Hepatic stellate cell (primary cell): ENCODE data around the gene FBXO42.

Experiments used
- DNase-seq: peaks from one replicate; pipeline ENCODE4 v3.0.0; 2011; ENCODE audit warnings: low spot score

FBXO42 gene

GRCh38 chr1:16326833-16327404 lies 25.4 kb downstream of the FBXO42 start:
- no peak for DNase-seq

GRCh38 chr1:16324456-16324890 lies 27.8 kb downstream of the FBXO42 start:
- DNase-seq = peak; percentile 46

DNA sequence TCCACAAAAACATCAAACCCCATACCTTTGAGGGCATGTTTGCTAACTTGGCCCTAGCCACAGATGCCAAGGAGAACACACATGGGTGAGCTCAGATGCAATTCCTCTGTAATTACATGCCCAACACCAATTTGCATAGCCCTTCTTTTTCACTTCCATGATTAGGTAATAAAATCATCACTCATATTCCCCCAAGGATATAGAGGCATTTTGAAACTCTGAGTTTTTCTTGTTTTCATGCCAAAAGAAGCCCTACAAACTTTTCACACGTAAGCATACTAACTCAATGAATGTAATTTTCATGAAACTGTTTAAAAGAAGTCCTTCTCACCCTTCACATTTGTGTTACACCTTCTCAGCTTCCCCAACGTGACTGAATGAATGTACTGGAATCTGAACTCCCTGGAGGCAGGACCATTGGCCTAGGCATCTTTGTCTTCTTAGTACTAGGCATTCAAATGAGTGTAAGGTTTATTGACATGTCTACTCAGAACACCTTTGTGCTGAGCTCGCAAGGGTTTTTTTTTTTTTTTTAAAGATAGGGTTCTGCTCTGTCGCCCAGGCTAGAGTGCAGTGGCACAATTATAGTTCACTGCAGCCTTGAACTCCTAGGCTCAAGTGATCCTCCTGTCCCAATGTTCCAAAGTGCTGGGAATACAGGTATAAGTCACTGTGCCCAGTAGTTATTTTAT lies 31.0 kb downstream of the FBXO42 start:
- DNase-seq = no peak

DNA sequence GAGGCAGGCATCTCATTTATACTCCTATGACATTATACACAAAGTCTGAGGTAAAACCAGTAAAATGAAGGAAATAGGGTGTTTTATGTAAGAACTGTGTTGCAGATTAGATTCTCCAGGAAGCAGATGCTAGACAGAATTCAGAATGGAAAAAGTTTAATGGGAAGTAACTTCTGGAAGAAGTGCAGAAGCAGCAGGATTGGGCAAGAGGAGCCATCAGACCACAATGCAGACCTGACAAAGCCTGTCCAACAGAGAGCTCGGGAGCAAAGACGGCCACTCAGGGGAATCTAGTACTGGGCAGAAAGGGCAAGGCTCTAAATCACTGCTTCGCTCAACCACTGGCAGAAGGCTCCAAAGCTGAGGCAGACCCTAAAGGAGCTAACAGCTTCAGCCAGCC lies 33.7 kb downstream of the FBXO42 start:
- no peak for DNase-seq

DNA sequence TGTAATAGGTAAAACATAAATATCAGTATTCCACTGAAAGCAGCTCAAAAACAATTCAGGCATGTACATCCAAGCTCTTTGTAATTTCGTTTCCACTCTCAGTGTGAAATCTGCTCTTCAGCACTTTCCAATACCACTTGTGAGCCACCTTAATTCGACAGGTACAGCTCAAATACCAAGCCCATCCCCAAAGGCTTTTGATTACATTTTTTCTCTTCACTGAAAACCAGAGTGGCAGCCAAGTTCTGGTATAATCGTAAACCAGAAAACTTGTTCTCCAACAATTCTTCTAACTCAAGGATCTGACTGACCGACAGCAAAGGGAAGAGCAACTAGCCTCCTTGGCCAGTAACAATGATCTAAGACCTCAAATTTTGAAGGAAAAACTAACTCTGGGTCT lies 36.8 kb downstream of the FBXO42 start:
- no peak for DNase-seq

GRCh38 chr1:16307222-16307621 lies 45.1 kb downstream of the FBXO42 start:
- DNase-seq = no peak

- DNase-seq = no peak
These were observed 49.3 kb downstream of the FBXO42 start for GRCh38 chr1:16302709-16303627.

GRCh38 chr1:16300436-16300835 lies 51.8 kb downstream of the FBXO42 start:
- DNase-seq = no peak

DNA sequence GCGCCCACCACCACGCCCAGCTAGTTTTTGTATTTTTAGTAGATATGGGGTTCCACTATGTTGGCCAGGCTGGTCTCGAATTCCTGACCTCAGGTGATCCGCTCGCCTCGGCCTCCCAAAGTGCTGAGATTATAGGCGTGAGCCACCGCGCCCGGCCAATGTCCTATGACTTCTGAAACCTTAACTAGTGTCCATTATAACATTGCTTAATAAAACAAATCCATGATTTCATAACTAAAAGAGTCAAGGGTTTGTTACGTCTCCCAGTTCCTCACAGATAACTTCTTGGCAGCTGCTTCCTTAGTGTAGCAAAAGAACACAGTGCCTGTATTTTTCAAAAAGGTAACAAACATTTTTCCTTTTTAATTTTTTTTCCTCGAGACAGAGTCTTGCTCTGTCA lies 53.6 kb downstream of the FBXO42 start:
- DNase-seq = no peak

- no peak for DNase-seq
These were observed 55.6 kb downstream of the FBXO42 start for GRCh38 chr1:16296643-16297042.

DNA sequence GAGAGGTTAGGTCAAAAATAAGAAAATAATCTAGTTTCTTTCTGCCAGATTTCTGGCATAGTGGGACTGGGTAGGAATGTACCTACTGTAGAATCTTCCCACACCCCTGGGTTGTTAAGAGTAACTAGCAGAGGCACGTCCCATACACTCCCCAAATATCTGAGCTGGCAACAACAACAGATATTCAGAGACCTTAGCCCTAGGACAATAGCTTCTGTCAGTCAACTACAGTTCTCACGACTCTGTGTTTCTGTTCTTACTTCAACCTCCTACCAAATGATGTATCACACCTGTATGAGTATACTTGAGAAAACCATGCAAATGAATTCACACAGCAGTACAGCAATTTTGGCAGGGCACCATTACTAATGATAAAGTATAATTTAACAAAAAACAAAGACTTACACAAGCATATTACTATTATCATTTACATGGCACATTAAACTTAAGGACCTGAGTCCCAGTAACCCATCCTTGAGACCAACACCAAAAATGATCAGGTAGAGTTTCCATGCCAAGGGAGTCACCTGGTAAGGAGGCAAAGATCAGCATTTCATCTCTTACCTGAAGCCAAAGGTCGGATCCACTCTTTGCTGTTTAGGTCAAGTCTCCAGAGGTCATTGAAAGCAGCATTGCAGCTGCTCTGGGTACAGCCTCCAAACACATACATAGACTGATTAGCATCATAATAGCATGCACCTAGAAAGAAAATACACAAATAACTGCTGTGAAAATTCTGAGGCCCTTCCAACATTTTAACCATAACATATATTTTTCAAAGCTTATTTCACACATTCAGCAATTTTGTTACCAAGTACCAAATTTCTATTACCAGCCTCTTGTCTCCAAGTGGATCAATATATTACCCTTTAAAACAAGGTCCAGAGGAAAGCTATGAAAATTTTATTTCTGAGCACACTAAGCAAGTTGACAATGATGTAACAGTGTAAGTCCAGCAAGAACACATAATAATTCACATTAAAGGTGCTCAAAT lies 57.8 kb downstream of the FBXO42 start:
- no peak for DNase-seq

DNA sequence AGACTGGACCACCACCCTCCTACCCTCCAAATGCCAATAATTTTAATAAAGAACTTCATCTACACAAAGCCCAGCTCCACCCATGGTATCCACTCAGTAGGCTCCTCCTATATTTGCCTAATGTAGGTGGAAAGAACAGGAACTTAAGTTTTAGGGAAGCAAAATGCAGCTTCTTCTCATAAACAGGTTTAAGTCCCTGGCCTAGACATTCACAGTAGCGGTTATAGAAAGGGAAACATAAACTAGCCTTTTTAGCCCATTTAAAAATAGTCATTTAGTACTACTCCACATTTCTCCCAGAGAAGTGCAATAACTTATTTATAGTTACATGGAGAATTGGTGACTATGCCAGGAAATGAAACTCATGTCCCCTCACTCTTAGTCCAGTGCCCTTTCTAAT lies 58.7 kb downstream of the FBXO42 start:
- DNase-seq = no peak

DNA sequence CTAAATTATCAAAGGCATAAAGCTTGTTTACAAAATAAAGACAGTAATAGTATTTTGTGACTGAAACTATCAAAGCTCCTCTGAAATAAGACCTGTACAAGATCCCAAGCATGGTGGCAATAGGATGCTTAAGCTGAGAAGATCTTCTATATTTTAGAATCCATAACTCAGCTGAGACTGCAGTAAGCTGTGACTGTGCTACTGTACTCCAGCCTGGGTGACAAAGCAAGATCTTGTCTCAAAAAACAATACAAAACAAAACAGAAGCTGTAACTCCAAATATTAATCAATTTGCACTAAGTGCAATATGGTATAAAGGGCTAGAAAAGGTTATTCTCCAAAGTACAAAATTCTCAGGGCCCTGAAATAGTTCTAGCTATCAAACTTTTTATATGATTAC lies 59.5 kb downstream of the FBXO42 start:
- DNase-seq = no peak

DNA sequence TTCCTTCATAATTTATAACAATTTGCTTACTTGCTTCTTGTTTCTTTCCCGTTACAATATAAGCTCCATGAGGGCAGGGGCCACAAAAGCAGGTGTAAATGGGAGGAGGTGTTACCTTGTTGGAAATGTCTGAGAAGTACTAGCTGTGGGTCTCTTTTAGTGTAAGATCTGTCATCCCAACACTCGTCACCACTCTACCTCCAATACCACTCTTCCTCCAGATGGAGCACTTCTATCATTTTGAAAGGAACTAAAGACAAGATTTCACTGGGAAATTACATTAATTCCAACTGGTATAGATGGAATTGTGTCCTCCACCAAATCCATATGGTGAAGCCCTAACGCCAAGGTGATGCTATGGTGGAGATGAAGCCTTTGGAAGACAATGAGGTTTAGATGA lies 62.3 kb downstream of the FBXO42 start:
- no peak for DNase-seq

- DNase-seq = no peak
These were observed 66.2 kb downstream of the FBXO42 start for GRCh38 chr1:16286122-16286521.

DNA sequence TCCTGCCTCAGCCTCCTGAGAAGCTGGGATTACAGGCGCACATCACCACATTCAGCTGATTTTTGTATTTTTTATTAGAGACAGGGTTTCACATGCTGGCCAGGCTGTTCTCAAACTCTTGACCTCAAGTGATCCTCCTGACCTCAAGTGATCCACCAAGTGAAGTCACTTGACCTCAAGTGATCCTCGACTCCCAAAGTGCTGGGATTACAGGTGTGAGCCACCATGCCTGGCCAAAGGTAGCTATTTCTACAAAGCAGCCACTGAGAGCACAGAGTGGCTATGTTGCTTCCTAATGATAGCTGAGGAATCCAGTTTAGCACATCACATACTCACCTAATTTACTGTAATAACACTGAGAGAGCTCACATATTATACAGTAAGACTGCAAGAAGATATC lies 70.5 kb downstream of the FBXO42 start:
- DNase-seq = no peak

GRCh38 chr1:16279186-16279585 lies 73.1 kb downstream of the FBXO42 start:
- no peak for DNase-seq

DNA sequence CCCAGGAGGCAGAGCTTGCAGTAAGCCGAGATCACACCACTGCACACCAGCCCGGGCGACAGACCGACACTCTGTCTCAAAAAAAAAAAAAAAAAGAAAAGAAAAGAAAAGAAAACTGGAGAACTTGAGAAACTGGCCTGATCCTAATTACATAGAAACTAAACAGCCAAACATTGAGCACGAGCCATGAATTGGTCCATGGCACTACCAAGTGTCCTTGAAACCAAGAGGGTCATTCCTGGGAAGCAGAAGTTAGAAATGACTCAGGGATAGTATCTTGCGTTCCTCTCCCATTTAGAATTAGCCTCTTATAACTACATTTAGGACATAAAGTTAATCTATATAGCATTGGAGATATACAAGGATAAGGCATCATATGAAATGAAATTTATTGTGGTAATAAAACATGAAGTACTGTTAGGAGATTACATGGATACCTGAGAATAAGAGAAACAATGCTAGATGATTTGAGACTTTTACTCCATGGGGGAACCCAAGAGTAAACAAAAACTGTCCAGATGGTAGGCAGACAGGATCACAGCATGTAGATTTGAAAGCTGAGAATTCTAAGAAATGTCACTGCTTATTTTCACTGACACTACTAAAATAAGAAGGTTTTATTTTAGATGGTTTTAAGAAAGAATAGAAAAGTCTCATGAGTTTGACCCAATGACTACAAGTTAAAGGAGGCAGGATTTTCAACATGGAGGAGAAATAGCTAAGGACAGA lies 75.8 kb downstream of the FBXO42 start:
- DNase-seq = no peak

DNA sequence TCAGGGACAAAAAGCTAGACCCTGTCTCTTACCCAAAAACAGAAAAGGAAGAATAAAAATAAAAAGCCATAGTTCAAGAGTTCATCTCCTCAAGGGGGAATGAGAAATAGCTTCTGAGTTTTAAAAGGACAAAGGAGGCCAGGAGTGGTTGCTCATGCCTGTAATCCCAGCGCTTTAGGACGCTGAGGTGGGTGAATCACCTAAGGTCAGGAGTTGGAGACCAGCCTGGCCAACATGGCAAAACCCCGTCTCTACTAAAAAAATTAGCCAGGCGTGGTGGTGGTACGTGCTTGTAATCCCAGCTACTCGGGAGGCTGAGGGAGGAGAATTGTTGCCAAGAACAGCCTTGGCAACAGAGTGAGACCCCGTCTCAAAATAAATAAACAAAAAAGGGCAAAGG lies 76.7 kb downstream of the FBXO42 start:
- DNase-seq = no peak

- DNase-seq = no peak
These were observed 84.5 kb downstream of the FBXO42 start for GRCh38 chr1:16267690-16268180.
